ENCODE data around the gene CHRNA4.
A peak's percentile ranks its signal among the peaks of the same experiment; 100 is the strongest.
"Not testable (repeated sequence)": the region's sequence is repeated elsewhere in the genome, so short reads cannot be mapped to it uniquely, and the experiment has no call there.

The CHRNA4 gene

DNA sequence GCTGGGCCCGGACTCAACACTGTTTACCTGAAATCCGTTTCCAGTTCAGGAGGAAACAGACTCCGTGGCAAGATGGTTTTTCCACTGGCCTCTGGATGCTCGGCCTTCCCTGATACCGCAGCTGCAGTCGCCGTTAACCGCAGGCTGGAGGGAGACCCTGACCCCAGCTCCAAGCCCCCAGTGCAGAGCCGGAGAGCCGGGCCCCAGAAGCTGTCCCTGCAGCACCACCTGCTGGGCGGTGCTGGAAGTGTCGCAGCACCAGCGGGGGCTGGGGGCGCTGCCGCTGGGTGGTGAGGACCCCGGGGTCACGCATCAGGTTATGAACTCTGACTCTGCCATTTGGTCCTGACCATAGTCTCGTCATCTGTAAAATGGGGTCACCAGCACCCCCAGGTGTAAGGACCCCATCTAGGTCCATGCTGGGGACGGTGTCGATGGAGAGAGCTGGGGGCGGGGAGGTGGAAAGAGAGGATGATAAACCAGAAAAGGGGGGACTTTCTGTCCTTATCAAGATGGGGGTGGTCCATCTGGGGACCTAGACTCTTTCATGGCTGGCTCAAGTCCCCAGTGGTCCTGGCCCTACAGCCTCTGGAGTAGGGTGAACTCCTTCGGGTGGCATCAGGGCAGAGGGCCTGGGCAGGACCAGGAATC, 20.8 kb upstream of the CHRNA4 start:
- peaks cover 3% of the 10 kb centered on the region for H3K27me3 ChIP-seq (ENCODE audit: insufficient read depth, low read length, poor library complexity)
- H3K9me3 ChIP-seq (ENCODE audit: insufficient read depth, low read length, severe bottlenecking) = peaks cover 14% of the 10 kb centered on the region
- H3K36me3 ChIP-seq (ENCODE audit: insufficient read depth, low read length) = no peaks in the 10 kb centered on the region
- TF ChIP-seq, protein P1, sequence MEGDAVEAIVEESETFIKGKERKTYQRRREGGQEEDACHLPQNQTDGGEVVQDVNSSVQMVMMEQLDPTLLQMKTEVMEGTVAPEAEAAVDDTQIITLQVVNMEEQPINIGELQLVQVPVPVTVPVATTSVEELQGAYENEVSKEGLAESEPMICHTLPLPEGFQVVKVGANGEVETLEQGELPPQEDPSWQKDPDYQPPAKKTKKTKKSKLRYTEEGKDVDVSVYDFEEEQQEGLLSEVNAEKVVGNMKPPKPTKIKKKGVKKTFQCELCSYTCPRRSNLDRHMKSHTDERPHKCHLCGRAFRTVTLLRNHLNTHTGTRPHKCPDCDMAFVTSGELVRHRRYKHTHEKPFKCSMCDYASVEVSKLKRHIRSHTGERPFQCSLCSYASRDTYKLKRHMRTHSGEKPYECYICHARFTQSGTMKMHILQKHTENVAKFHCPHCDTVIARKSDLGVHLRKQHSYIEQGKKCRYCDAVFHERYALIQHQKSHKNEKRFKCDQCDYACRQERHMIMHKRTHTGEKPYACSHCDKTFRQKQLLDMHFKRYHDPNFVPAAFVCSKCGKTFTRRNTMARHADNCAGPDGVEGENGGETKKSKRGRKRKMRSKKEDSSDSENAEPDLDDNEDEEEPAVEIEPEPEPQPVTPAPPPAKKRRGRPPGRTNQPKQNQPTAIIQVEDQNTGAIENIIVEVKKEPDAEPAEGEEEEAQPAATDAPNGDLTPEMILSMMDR (IDR thresholded peaks at IDR 0.05; ENCODE audit: borderline replicate concordance, extremely low read depth, low read length, poor library complexity, severe bottlenecking) = peak; percentile 99
- no peak for TF ChIP-seq EZH2 (IDR thresholded peaks at IDR 0.05; ENCODE audit: borderline replicate concordance, low read depth, low read length, severe bottlenecking)
- H3K79me2 ChIP-seq (ENCODE audit: insufficient read depth, low read length) = no peaks in the 10 kb centered on the region
- no peak overlapping the region for H3K4me2 ChIP-seq (ENCODE audit: insufficient read depth, low read length)
- H4K20me1 ChIP-seq (ENCODE audit: insufficient read depth, low read length) = peaks cover 12% of the 10 kb centered on the region
- no peak overlapping the region for H3K27ac ChIP-seq (ENCODE audit: low read length)
- ATAC-seq (ENCODE audit: insufficient read depth, low read depth) (peak; percentile 78), DNase-seq (peak; percentile 50)
- no peak overlapping the region for H2AFZ ChIP-seq (ENCODE audit: low read depth, low read length)
- no peaks in the 10 kb centered on the region for H3K4me1 ChIP-seq (ENCODE audit: insufficient read depth, low read length)
- H3K9ac ChIP-seq (ENCODE audit: low read depth, low read length) = no peak overlapping the region
- no peak overlapping the region for H3K4me3 ChIP-seq (ENCODE audit: low read depth in 1 of 2, low read length in 2 of 2)

GRCh38 chr20:63380346-63380870, 19.3 kb upstream of the CHRNA4 start:
- ATAC-seq (ENCODE audit: insufficient read depth, low read depth) = no peak
- Histone ChIP-seq H2AFZ (ENCODE audit: low read depth, low read length) (no peak overlapping the region), H3K4me2 (ENCODE audit: insufficient read depth, low read length) (no peak overlapping the region), H3K27me3 (ENCODE audit: insufficient read depth, low read length, poor library complexity) (peaks cover 3% of the 10 kb centered on the region), H3K79me2 (ENCODE audit: insufficient read depth, low read length) (no peaks in the 10 kb centered on the region), H3K9ac (ENCODE audit: low read depth, low read length) (no peak overlapping the region), H3K4me3 (ENCODE audit: low read depth in 1 of 2, low read length in 2 of 2) (no peak overlapping the region), H3K9me3 (ENCODE audit: insufficient read depth, low read length, severe bottlenecking) (no peaks in the 10 kb centered on the region), H3K27ac (ENCODE audit: low read length) (no peak overlapping the region), H4K20me1 (ENCODE audit: insufficient read depth, low read length) (peaks cover 12% of the 10 kb centered on the region), H3K36me3 (ENCODE audit: insufficient read depth, low read length) (no peaks in the 10 kb centered on the region), H3K4me1 (ENCODE audit: insufficient read depth, low read length) (no peaks in the 10 kb centered on the region)
- DNase-seq = no peak
- TF ChIP-seq, protein P1 (IDR thresholded peaks at IDR 0.05; ENCODE audit: borderline replicate concordance, extremely low read depth, low read length, poor library complexity, severe bottlenecking) = no peak
- TF ChIP-seq EZH2 (IDR thresholded peaks at IDR 0.05; ENCODE audit: borderline replicate concordance, low read depth, low read length, severe bottlenecking) = no peak

- H3K4me2 ChIP-seq (ENCODE audit: insufficient read depth, low read length); H3K27ac ChIP-seq (ENCODE audit: low read length); H3K27me3 ChIP-seq (ENCODE audit: insufficient read depth, low read length, poor library complexity); H3K79me2 ChIP-seq (ENCODE audit: insufficient read depth, low read length); H3K4me3 ChIP-seq (ENCODE audit: low read depth in 1 of 2, low read length in 2 of 2); H3K9me3 ChIP-seq (ENCODE audit: insufficient read depth, low read length, severe bottlenecking); H3K4me1 ChIP-seq (ENCODE audit: insufficient read depth, low read length); ATAC-seq (ENCODE audit: insufficient read depth, low read depth); H3K9ac ChIP-seq (ENCODE audit: low read depth, low read length); H3K36me3 ChIP-seq (ENCODE audit: insufficient read depth, low read length); H2AFZ ChIP-seq (ENCODE audit: low read depth, low read length); DNase-seq: not testable (repeated sequence)
- H4K20me1 ChIP-seq (ENCODE audit: insufficient read depth, low read length) = peaks cover 15% of the 10 kb centered on the region
Measured at GRCh38 chr20:63379872-63380271, 18.7 kb upstream of the CHRNA4 start.

- peaks cover 20% of the 10 kb centered on the region for H4K20me1 ChIP-seq (ENCODE audit: insufficient read depth, low read length)
- H3K9ac ChIP-seq (ENCODE audit: low read depth, low read length) = no peak overlapping the region
- no peaks in the 10 kb centered on the region for H3K36me3 ChIP-seq (ENCODE audit: insufficient read depth, low read length)
- no peak overlapping the region for H3K27ac ChIP-seq (ENCODE audit: low read length)
- H3K4me1 ChIP-seq (ENCODE audit: insufficient read depth, low read length) = no peaks in the 10 kb centered on the region
- no peak overlapping the region for H2AFZ ChIP-seq (ENCODE audit: low read depth, low read length)
- H3K4me2 ChIP-seq (ENCODE audit: insufficient read depth, low read length) = no peak overlapping the region
- no peak for DNase-seq
- no peak overlapping the region for H3K4me3 ChIP-seq (ENCODE audit: low read depth in 1 of 2, low read length in 2 of 2)
- peaks cover 7% of the 10 kb centered on the region for H3K27me3 ChIP-seq (ENCODE audit: insufficient read depth, low read length, poor library complexity)
- no peaks in the 10 kb centered on the region for H3K9me3 ChIP-seq (ENCODE audit: insufficient read depth, low read length, severe bottlenecking)
- ATAC-seq (ENCODE audit: insufficient read depth, low read depth) = no peak
- H3K79me2 ChIP-seq (ENCODE audit: insufficient read depth, low read length) = no peaks in the 10 kb centered on the region
- TF ChIP-seq EZH2 (IDR thresholded peaks at IDR 0.05; ENCODE audit: borderline replicate concordance, low read depth, low read length, severe bottlenecking) = no peak
- TF ChIP-seq, protein P1 (IDR thresholded peaks at IDR 0.05; ENCODE audit: borderline replicate concordance, extremely low read depth, low read length, poor library complexity, severe bottlenecking) = no peak
Measured at GRCh38 chr20:63379296-63379695, 18.1 kb upstream of the CHRNA4 start.
